GOT3 (cell line): ENCODE measurements around the gene TMSB15C.

Source experiments
- DNase-seq: peaks from one replicate; lab custom pipeline; 2025; ENCODE audit warnings: mixed read lengths; lab: John Stamatoyannopoulos, UW

TMSB15C gene

GRCh38 chrX:104045642-104046041 lies 30.4 kb downstream of the TMSB15C start:
- DNase-seq: no peak

- no peak for DNase-seq
Measured at GRCh38 chrX:104041003-104041402, 35.0 kb downstream of the TMSB15C start.

DNA sequence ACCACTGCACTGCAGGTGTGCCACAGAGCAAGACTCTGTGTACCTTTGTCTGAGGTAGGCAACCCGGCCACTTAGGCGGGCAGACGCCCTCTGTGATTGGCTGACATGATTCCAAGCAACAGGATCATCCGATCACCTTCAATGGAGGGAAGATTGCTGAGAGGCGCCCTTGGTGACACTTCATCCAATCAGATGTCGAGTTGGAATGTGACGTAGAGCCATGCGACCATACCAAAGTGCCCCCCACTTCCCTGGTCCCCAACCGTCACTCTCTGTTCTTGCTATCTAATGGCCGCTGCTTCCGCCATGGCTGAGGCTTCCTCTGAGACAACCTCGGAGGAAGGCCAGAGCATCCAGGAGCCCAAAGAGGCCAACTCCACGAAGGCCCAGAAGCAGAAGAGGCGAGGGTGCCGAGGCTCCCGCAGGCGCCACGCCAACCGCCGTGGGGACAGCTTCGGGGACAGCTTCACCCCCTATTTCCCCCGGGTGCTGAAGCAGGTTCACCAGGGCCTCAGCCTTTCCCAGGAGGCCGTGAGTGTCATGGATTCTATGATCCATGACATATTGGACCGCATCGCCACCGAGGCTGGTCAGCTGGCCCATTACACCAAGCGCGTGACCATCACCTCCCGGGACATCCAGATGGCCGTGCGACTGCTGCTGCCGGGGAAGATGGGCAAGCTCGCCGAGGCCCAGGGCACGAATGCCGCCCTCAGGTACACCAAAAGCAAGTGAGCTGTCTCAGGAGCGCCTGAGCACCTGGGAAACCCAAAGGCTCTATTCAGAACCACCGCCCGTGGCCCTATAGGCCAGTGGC lies 36.1 kb downstream of the TMSB15C start, which contains the start of gene H2BW2:
Gene H2BW2 (plus strand): TSS at position 268 of the 817 bp plus-strand sequence. CDS start 39 bp downstream, at position 307.
- no peak for DNase-seq
